LNCaP clone FGC (cell line): Measurements from ENCODE around the gene ENPP7.
A peak's percentile ranks its signal among the peaks of the same experiment; 100 is the strongest.

Experiments
- DNase-seq: peaks from one replicate; pipeline ENCODE4 v3.0.0-alpha.2; 2011; ENCODE audit warnings: low read depth
- H3K4me3 ChIP-seq: 2 replicates; pipeline ENCODE4 v1.5.1; 2011; ENCODE audit warnings: mild to moderate bottlenecking, low read depth, low read length, control low read depth
- TF ChIP-seq, protein P1 (sequence below): IDR thresholded peaks from 2 replicates; pipeline ENCODE4 v1.5.1; 2012; ENCODE audit warnings: mild to moderate bottlenecking; ENCODE audit not compliant: control insufficient read depth, insufficient read depth; ENCODE audit errors: extremely low read depth

Gene ENPP7

DNA sequence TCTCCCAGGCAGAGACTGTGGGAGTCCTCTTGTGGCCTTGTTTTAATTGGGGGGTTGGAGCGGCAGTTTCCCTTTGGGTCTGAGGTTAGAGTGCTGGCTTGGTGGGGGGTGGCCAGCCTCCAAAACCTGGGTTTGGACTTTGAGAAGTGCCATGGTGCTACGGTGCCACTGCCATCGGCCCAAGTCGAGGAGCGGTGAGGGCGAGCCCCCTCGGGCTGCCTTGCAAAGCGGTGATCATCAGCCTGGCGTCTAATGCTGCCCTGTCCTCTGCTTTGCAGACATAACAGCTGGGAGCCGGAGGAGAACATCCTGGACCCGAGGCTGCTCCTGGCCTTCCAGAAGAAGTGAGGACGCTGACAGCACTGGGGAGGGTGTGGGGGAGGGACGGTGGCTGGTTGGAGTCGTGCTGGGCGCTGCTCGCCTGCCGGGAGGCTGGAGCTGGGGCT is 48.4 kb downstream of the ENPP7 start:
- DNase-seq = no peak
- TF ChIP-seq, protein P1, sequence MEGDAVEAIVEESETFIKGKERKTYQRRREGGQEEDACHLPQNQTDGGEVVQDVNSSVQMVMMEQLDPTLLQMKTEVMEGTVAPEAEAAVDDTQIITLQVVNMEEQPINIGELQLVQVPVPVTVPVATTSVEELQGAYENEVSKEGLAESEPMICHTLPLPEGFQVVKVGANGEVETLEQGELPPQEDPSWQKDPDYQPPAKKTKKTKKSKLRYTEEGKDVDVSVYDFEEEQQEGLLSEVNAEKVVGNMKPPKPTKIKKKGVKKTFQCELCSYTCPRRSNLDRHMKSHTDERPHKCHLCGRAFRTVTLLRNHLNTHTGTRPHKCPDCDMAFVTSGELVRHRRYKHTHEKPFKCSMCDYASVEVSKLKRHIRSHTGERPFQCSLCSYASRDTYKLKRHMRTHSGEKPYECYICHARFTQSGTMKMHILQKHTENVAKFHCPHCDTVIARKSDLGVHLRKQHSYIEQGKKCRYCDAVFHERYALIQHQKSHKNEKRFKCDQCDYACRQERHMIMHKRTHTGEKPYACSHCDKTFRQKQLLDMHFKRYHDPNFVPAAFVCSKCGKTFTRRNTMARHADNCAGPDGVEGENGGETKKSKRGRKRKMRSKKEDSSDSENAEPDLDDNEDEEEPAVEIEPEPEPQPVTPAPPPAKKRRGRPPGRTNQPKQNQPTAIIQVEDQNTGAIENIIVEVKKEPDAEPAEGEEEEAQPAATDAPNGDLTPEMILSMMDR = no peak
- H3K4me3 ChIP-seq = peak overlapping the region; percentile 78

DNA sequence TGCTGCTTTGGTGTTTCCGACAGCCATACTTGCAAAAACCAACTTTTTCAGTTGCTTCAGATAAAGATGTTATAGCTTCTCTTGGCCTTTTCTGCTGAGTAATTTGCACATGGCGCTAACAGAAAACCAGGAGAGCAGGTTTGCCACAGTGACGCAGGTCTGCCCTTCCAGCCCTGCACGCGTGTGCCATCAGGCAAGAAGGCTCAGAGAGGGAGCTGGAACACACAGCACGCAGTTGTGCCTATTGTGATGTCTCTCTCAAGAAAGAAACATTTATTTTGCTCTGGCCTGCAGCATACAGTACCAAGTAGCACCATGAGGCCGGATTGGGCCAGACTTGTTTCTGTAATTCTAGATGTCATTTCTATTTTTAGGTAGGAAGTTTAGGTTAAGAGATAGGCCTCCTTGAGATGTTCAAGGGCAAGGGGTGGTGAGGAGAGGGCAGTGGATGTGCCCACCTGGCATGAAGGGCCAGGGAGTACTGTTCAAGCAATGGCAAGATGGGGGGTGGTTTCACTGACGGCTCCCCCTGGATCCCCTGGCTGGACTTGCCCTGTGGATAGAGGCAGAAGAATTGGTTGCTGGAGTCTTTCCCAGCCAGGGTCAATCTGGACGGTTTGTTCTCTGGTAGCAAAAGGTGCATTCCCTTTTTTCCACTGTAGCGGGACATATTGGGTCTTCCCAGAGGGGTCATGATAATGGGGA is 49.1 kb downstream of the ENPP7 start:
- peak overlapping the region; percentile 78 for H3K4me3 ChIP-seq
- TF ChIP-seq, protein P1 = no peak
- no peak for DNase-seq

DNA sequence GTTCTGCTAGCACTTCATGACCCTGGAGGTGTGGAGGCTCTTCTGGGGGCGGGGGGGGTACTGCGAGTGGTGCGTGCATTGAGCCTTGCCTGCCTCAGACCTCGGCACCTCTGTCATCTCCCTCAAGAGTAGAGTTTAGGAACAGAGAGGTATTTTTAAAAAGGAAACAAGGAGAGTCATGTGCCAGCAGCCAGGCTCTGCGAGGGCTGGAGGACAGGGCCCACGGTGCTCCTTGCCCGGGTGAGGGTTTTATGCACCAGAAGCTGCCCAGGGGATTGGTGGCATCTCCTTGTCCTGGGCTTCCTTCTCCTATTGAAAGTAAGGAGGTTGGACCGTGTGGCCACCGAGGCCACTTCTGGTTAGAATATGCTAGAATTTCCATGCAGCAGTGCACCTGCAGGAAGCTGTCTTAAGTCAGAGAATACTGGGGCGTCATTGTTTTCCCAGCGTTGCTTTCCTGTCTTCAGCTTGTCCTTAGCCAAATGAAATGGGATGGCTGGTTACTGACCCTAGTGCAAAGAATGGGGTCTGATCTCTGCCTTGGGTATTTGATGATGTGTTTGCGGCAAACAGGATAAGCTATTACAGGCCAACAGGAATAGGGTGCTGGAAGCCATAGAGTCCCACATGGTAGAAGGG is 50.4 kb downstream of the ENPP7 start:
- no peak for DNase-seq
- H3K4me3 ChIP-seq = no peak overlapping the region
- TF ChIP-seq, protein P1 = no peak

DNA sequence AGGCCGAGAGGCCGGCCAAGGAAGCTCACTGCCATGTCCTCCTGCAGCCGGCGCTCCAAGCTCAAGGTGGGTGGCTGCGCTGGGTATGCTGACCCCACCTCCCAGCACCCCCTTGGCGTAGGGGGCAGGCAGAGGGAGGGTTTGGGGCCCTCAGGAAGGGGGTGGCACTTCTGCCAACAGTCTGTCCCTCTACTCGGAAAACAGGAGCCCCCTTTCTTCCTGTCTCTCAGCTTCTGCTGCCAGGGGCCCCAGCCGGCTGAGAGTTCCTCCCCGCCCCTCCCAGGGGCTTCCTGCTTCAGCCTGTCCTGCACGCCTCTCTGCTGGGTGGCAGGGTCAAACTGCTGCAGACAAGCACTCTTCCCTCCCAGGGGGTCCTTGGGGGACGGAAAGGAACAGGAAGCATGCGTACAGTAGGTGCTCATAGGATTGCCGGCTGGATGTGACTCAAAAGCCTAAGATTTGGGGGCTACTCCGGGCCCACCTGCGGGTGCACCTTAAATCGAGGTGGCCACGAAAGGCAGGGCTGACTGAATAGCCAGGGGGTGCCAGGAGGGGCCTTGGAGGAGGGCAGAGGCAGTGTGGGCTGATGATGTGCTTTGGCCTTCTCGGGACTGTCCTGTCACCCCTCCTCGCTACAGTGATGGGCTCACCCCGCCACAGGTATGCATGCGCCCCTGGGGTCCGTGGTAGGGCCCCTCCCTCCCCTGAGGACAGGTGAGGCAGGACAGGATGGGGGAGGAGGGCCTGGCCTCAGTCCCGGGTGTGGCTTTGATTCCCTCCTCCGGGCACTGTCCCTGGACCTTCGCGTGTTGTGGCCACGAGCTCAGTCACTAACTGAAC is 51.2 kb downstream of the ENPP7 start:
- TF ChIP-seq, protein P1 = no peak
- no peak for DNase-seq
- H3K4me3 ChIP-seq = no peak overlapping the region

DNA sequence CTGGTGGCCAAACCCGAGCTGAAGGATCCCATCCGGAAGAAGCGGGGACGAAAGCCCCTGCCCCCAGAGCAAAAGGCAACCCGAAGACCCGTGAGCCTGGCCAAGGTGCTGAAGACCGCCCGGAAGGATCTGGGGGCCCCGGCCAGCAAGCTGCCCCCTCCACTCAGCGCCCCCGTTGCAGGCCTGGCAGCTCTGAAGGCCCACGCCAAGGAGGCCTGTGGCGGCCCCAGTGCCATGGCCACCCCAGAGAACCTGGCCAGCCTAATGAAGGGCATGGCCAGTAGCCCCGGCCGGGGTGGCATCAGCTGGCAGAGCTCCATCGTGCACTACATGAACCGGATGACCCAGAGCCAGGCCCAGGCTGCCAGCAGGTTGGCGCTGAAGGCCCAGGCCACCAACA is 53.1 kb downstream of the ENPP7 start:
- no peak for DNase-seq
- H3K4me3 ChIP-seq = no peak overlapping the region
- TF ChIP-seq, protein P1 = no peak

DNA sequence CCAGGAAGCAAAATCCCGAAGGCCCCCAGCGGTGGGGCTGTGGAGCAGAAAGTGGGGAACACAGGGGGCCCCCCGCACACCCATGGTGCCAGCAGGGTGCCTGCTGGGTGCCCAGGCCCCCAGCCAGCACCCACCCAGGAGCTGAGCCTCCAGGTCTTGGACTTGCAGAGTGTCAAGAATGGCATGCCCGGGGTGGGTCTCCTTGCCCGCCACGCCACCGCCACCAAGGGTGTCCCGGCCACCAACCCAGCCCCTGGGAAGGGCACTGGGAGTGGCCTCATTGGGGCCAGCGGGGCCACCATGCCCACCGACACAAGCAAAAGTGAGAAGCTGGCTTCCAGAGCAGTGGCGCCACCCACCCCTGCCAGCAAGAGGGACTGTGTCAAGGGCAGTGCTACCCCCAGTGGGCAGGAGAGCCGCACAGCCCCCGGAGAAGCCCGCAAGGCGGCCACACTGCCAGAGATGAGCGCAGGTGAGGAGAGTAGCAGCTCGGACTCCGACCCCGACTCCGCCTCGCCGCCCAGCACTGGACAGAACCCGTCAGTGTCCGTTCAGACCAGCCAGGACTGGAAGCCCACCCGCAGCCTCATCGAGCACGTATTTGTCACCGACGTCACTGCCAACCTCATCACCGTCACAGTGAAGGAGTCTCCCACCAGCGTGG is 53.7 kb downstream of the ENPP7 start:
- no peak overlapping the region for H3K4me3 ChIP-seq
- TF ChIP-seq, protein P1 = no peak
- DNase-seq = no peak
